Limb (tissue), 2 donors: Measurements from ENCODE around the gene H6PD.

ENCODE experiments used
- DNase-seq, 2 donors: peaks; one replicate each; pipeline ENCODE4 v3.0.0-alpha.2; 2016; ENCODE audit errors: extremely low spot score in 2 of 2

Gene H6PD

GRCh38 chr1:9256332-9256731 is 21.8 kb downstream of the H6PD start:
- DNase-seq, result no peak

GRCh38 chr1:9257851-9258250 is 23.3 kb downstream of the H6PD start:
- DNase-seq, result no peak

GRCh38 chr1:9258629-9259028 is 24.1 kb downstream of the H6PD start:
- DNase-seq, result no peak

- no peak for DNase-seq
Measured at GRCh38 chr1:9260059-9260766, 25.6 kb downstream of the H6PD start.

DNA sequence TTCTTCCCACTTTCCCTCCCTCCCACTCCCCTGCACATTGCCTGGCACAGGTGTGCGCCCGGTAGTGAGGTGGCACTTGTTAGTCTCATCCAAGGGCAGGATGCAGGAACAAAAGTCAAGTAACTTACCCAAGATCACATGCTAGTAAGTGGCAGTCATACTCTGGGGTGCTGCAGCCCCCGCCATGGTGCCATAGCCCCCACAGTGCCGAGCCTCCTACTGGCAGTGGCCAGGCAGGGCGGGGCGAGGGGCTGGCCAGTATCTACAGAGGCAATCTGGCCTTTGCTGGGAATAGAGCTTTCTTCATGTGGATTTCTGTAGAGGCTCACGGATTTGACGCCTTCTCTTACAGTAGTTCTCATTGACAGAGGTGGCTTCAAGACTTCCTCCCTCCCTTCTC is 26.9 kb downstream of the H6PD start:
- DNase-seq, result no peak

- DNase-seq, result no peak
Measured at GRCh38 chr1:9262096-9262986, 27.8 kb downstream of the H6PD start.

DNA sequence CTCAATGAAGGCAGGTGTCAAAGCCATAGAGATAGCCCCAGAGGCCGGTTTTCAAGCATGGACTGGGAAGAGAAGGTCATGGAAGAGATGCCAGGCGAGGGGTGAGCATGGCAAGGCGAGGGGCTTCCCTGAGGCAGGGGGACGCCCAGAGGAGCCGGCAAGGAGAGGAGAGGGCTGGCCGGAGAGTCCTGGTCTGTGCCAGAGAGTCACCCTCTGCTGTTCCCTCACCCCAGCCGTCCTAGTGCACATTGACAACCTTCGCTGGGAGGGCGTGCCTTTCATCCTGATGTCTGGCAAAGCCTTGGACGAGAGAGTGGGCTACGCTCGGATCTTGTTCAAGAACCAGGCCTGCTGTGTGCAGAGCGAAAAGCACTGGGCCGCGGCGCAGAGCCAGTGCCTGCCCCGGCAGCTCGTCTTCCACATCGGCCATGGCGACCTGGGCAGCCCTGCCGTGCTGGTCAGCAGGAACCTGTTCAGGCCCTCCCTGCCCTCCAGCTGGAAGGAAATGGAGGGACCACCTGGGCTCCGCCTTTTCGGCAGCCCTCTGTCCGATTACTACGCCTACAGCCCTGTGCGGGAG is 28.8 kb downstream of the H6PD start:
- DNase-seq, result no peak

DNA sequence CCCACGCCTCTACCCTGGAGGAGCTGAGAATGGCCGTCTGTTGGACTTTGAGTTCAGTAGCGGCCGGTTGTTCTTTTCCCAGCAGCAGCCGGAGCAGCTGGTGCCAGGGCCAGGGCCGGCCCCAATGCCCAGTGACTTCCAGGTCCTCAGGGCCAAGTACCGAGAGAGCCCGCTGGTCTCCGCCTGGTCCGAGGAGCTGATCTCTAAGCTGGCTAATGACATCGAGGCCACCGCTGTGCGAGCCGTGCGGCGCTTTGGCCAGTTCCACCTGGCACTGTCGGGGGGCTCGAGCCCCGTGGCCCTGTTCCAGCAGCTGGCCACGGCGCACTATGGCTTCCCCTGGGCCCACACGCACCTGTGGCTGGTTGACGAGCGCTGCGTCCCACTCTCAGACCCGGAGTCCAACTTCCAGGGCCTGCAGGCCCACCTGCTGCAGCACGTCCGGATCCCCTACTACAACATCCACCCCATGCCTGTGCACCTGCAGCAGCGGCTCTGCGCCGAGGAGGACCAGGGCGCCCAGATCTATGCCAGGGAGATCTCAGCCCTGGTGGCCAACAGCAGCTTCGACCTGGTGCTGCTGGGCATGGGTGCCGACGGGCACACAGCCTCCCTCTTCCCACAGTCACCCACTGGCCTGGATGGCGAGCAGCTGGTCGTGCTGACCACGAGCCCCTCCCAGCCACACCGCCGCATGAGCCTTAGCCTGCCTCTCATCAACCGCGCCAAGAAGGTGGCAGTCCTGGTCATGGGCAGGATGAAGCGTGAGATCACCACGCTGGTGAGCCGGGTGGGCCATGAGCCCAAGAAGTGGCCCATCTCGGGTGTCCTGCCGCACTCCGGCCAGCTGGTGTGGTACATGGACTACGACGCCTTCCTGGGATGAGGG is 29.7 kb downstream of the H6PD start:
- DNase-seq, result no peak

DNA sequence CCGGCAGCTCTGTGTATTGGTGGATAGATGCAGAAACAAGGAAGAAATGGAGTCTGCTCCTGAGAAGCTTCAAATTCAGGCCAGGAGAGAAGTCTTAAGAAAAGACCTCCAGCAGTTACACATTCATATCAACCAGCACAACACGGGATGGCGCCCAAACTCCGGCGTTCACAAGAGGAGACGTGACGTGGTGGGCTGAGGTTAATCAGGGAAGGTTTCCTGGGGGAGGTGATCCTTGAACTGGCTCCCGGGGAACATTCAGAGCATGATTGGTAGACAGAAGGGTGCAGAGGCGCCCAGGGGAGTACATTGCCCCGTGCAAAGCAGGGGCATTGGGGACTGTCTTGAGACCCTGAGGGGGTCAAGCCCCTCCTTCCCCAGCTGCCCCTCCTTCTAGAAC is 30.5 kb downstream of the H6PD start:
- no peak for DNase-seq

GRCh38 chr1:9265968-9266367 is 31.4 kb downstream of the H6PD start:
- DNase-seq, result no peak

DNA sequence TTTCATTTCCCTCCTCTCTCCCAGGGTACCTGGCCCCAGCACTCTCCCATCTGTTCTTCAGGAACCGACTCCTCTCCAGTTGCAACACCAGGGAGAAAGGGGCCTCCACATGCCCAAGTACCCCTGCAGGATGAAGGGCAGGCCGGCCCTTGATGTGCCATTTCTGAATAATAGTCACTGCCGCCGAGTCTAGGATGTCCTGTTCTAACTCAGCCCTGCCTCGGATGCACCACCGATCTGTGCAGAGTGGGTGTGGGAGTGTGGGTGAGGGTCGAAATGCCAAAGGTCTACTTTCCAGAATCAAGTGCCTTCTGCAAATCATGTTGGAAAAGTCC is 32.7 kb downstream of the H6PD start:
- no peak for DNase-seq

GRCh38 chr1:9267827-9268581 is 33.4 kb downstream of the H6PD start:
- DNase-seq, result no peak

DNA sequence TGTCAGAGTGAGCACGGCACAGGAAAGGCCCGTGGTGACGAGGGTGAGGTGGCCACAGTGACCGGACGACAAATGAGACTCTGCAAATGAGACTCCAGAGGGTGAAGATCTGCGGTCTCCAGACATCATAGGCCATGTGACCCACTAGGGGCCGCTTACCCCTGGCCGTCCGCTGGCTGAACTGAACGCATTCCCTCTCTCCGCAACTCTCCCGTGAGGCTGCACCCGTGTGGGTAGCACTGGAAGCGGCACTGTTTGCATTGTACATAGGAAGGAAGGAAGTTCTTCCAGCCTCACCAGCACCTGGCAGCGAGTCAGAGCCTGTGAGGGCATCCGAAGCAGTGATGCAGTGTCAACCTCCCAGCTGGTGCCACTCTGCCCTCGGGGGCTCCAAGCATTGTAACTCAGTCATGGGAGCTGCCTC is 34.5 kb downstream of the H6PD start:
- DNase-seq, result no peak

DNA sequence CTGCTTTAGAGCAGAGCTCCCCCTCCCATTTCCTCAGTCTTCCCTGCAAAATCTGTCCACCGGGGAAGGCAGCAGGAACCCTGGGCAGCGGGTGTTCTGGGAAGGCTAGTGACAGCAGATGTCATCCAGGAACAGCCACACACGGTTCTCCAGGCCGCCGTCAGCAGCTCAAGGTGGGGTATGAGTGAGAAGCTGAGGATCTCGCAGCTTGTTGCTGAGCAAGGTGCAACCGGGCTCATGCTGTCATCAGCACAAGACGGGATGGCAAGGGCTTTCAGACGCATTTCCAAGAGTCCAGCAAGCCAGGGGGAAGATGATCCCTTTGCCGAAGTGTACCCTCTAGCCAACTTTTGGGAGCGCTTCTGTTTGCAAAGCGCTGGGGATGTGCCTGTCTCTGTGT is 35.1 kb downstream of the H6PD start:
- no peak for DNase-seq

DNA sequence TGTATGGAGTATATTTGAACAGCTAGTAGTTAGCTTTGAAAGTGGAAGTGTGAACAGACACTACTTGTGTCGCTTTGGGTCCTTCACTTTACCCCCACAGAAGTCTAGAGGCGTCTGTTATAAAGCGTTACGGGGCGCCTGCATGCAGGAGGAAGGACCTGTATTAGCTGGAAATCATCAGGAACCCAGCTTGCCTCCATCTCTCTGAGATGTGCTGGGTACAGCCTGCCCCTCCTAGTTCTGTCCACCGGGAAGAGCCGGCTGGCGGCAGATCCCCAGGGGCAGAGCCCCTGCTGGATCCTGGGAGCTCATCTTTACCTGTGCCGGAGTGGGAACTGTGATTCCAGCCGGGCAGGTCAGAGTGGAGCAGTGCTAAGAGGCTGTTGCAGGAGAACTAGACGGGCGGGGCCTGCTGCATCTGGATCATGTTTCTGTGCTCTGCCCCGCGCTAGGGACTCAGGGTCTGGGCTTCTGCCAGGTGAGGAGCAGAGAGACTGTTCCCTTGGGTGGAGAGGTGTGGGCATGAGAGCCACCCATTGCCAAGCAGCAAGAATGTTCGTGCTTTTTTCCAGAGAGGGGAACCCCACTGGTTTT is 35.8 kb downstream of the H6PD start:
- DNase-seq, result no peak

- no peak for DNase-seq
Measured at GRCh38 chr1:9271283-9271682, 36.7 kb downstream of the H6PD start.

DNA sequence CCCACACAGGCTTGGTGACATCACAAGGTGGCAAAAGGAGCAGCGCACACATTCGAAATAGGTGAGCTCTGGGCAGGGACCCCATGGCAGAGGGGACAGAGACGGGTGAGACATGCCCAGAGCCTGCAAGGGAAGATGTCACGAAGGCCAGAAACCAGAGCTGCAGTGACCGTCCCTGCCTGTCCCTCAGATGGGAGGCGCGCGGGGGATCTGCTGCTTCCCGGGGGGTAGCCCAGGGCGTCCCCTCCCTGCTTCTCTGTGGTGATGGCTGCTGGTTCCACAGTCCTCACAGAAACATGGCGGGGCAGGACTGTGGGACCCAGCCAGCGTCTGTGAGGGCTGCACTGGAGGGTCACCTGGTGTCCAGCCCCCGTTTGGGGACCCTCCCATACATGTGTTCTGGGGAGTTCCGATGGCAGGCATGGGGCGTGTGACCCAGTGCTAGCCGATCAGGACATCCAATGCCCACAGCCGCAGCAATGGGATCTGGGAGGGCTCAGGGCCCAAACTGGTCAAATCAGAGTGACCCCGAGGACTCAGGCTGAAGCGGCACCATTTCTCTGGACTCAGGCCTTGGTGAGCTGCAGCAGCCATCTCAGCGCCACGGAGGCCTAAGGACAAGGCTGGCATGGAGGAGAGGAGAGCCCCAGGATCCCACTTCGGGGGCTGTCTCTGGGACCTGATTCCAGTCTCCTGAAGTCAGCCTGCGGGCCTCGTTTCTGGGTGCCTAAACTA is 37.5 kb downstream of the H6PD start:
- no peak for DNase-seq

DNA sequence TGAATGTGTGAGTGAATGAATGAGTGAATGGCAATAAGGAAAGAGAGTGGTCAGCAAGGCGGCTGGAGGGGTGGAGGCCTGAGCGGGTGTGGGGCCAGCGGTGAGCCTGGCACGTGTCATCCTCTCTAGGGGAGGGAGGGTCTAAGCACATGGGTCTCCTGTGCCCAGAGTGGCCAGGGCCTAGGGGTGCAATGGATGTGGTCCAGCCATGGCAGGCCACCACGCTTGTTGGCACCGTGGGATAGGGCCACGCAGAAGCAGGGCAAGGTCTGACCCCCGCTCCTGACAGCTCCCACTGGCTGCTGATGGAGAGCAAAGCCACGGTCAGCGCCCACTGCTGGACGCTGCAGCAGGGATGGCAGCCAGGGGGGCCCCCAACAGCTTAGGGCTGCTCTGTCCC is 38.6 kb downstream of the H6PD start:
- DNase-seq, result no peak

GRCh38 chr1:9275161-9275560 is 40.6 kb downstream of the H6PD start:
- no peak for DNase-seq

DNA sequence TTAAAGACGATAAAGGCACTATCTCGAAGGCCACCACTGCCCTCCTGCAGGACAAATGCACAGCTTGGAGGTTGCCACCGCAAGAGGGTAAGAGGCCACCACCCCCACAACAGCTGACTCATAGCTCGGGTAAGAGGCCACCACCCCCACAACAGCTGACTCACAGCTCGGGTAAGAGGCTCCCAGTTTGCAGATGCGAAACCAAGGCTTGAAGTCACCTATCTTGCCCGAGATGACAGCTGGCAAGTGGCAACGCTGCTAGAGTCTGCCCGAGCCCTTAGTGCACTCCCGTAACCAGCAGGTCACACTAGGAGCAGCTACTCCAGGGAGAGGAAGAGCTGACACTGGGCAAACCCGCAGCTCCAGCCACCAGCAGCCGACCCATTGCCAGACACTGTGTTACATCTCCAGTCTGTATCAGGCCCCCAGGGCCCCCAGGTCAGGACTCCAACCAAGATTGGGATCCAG is 41.0 kb downstream of the H6PD start:
- DNase-seq, result no peak
